Glomerular visceral epithelial cell (primary cell): Measurements from ENCODE around the gene SRD5A1.
A peak's percentile ranks its signal among the peaks of the same experiment; 100 is the strongest.

Source experiments
- DNase-seq: peaks from one replicate; pipeline ENCODE4 v3.0.0-alpha.2; 2016; ENCODE audit errors: extremely low spot score

Gene SRD5A1

GRCh38 chr5:6684075-6684474 is 50.8 kb downstream of the SRD5A1 start:
- DNase-seq: no peak

- DNase-seq: no peak
These were observed 53.3 kb downstream of the SRD5A1 start for GRCh38 chr5:6686501-6686900.

- DNase-seq: peak; percentile 44
These were observed 53.7 kb downstream of the SRD5A1 start for GRCh38 chr5:6686915-6687409.

- no peak for DNase-seq
These were observed 54.3 kb downstream of the SRD5A1 start for GRCh38 chr5:6687505-6687904.

- no peak for DNase-seq
These were observed 59.7 kb downstream of the SRD5A1 start for GRCh38 chr5:6692906-6693305.

- DNase-seq: no peak
These were observed 65.5 kb downstream of the SRD5A1 start for GRCh38 chr5:6698696-6699095.

- no peak for DNase-seq
These were observed 66.1 kb downstream of the SRD5A1 start for GRCh38 chr5:6699357-6699756.

GRCh38 chr5:6700074-6700684 is 66.9 kb downstream of the SRD5A1 start:
- no peak for DNase-seq

GRCh38 chr5:6700685-6701355 is 67.6 kb downstream of the SRD5A1 start:
- no peak for DNase-seq

- DNase-seq: no peak
These were observed 68.3 kb downstream of the SRD5A1 start for GRCh38 chr5:6701491-6701890.

GRCh38 chr5:6702633-6703032 is 69.4 kb downstream of the SRD5A1 start:
- no peak for DNase-seq

- DNase-seq: peak; percentile 29
These were observed 70.6 kb downstream of the SRD5A1 start for GRCh38 chr5:6703806-6704205.

- peak; percentile 87 for DNase-seq
These were observed 71.2 kb downstream of the SRD5A1 start for GRCh38 chr5:6704361-6704851.

- DNase-seq: no peak
These were observed 71.8 kb downstream of the SRD5A1 start for GRCh38 chr5:6705088-6705487.

- DNase-seq: no peak
These were observed 72.7 kb downstream of the SRD5A1 start for GRCh38 chr5:6705959-6706358.

- DNase-seq: no peak
These were observed 74.6 kb downstream of the SRD5A1 start for GRCh38 chr5:6707852-6708251.

GRCh38 chr5:6708814-6709213 is 75.6 kb downstream of the SRD5A1 start:
- DNase-seq: no peak

- peak; percentile 51 for DNase-seq
These were observed 76.8 kb downstream of the SRD5A1 start for GRCh38 chr5:6710070-6710469.

- DNase-seq: no peak
These were observed 77.5 kb downstream of the SRD5A1 start for GRCh38 chr5:6710551-6711318.

- DNase-seq: no peak
These were observed 78.3 kb downstream of the SRD5A1 start for GRCh38 chr5:6711409-6712141.

GRCh38 chr5:6712142-6712576 is 78.9 kb downstream of the SRD5A1 start:
- DNase-seq: peak; percentile 58
